ENCODE data around the gene CASP8. TPM values are rescaled to one million over a fixed set of nuclear protein-coding genes. Genes with fewer than 3 reads are reported as not detected.

Gene CASP8
- total and polyA plus RNA-seq, 2 of the 8 experiments (the other 6 are each of a cell fraction or from before 2014, with no cell fraction given) = 2.3 to 3.6 TPM

GRCh38 chr2:201228912-201229290 is 31.4 kb upstream of the CASP8 start (continued):
- TF ChIP-seq EP300 (IDR thresholded peaks at IDR 0.05; ENCODE audit: borderline replicate concordance in 1 of 2, low read depth in 2 of 2, low read length in 2 of 2) = no peak
- no peak for TF ChIP-seq RNF2 (IDR thresholded peaks at IDR 0.05; ENCODE audit: borderline replicate concordance, low read depth, low read length, missing control alignments, poor library complexity, severe bottlenecking)
- no peak for TF ChIP-seq NANOG (IDR thresholded peaks at IDR 0.05; ENCODE audit: insufficient read depth, low read depth, low read length, poor library complexity, severe bottlenecking)
- TF ChIP-seq NRF1 (IDR thresholded peaks at IDR 0.05; ENCODE audit: low read depth, low read length) = no peak
- TF ChIP-seq POLR2AphosphoS5 (IDR thresholded peaks at IDR 0.05; ENCODE audit: low read depth, low read length) = no peak
- TF ChIP-seq HDAC6 (IDR thresholded peaks at IDR 0.05; ENCODE audit: low read depth, low read length) = no peak
- TF ChIP-seq CBX8 (IDR thresholded peaks at IDR 0.05; ENCODE audit: borderline replicate concordance, low read depth, low read length) = no peak
